Stimulated activated CD4-positive, alpha-beta T cell treated with anti-CD3 and anti-CD28 coated beads, TNF-alpha, amount 100 ng/mL, for 1 hour (primary cell): ENCODE measurements around the gene ERN1.

ENCODE experiments used
- DNase-seq, 3 donors: peaks; one replicate each; pipeline ENCODE4 v3.0.0-alpha.2; 2020; ENCODE audit warnings: low read depth in 3 of 3, low spot score in 1 of 3

The ERN1 gene

GRCh38 chr17:63991611-63992010, 138.3 kb downstream of the ERN1 start:
- DNase-seq, result no peak

DNA sequence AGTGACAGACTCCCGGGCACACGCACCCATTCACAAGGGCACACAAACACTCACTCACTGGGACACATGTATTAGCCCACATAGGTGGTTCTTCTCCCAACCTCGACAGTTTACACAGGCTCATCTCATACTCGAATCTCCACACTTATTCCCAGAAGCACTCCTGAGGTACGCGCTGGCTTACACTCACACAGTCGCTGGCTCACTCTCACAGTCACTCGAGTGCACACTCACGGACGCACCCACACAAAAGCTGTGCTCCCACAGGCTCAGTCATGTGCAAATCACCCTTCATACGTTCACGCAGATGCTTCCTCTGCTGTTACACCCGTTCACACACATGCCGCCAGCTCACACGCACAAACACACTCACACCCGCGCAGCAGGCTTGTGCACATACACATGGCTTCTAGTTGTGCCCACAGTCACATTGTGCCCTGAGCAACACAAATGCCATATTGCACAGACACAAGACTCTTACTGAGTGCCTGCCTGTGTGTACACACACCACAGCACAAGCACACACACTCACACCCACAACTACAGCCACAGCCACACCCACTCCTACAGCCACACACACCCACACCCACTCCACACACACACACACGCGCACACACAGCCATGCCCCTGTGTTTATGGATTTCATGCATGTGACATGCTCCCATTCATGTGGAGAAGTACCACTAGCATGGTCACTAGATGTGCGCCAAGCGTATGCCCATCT, 140.2 kb downstream of the ERN1 start:
- DNase-seq, result no peak
